Measurements from ENCODE around the gene SNRNP27. TPM values are rescaled to one million over a fixed set of nuclear protein-coding genes. Genes with fewer than 3 reads are reported as not detected.

Gene SNRNP27
- total RNA-seq, 1 experiment from 2014 or later = 47.1 TPM

DNA sequence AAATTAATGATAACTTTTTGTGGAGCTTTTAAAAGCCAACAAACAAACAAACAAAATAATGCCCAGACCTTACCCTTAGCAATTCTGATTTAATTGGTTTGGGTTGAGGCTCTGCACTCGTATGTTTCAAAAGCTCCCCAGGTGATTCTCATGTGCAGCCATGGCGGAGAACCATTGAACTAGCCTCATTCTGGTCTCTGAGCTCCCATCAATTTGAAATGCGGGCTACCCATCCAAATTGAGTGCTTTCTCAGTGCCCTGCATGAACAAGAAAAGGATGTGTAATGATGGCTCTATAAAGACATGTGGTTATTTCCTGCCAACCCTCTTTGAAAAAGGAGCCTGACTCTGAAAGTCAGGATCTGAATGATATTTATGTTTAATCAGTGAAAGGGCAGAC lies 29.4 kb downstream of the SNRNP27 start:
- no peak overlapping the region for H3K9ac ChIP-seq (ENCODE audit: extremely low read depth, insufficient read length, low read length)
- no peaks in the 10 kb centered on the region for H3K79me1 ChIP-seq (ENCODE audit: insufficient read depth, low read depth, low read length, poor library complexity, severe bottlenecking)
- H3K4me3 Mint-ChIP-seq = no peak overlapping the region
- H2BK20ac ChIP-seq (ENCODE audit: low read depth, low read length, poor library complexity, severe bottlenecking) = no peak overlapping the region
- no peak overlapping the region for H2AK5ac ChIP-seq (ENCODE audit: insufficient read length, low read length)
- no peak overlapping the region for H3K4ac ChIP-seq (ENCODE audit: low read depth, low read length)
- whole genome bisulfite sequencing (ENCODE audit: extremely low coverage, insufficient read length, low lambda C conversion rate) = no CpG with 5 or more reads among the region's 3 CpGs
- no peaks in the 10 kb centered on the region for H3K23me2 ChIP-seq (ENCODE audit: insufficient read length, low read depth, low read length, poor library complexity, severe bottlenecking)
- TF ChIP-seq, protein P1, sequence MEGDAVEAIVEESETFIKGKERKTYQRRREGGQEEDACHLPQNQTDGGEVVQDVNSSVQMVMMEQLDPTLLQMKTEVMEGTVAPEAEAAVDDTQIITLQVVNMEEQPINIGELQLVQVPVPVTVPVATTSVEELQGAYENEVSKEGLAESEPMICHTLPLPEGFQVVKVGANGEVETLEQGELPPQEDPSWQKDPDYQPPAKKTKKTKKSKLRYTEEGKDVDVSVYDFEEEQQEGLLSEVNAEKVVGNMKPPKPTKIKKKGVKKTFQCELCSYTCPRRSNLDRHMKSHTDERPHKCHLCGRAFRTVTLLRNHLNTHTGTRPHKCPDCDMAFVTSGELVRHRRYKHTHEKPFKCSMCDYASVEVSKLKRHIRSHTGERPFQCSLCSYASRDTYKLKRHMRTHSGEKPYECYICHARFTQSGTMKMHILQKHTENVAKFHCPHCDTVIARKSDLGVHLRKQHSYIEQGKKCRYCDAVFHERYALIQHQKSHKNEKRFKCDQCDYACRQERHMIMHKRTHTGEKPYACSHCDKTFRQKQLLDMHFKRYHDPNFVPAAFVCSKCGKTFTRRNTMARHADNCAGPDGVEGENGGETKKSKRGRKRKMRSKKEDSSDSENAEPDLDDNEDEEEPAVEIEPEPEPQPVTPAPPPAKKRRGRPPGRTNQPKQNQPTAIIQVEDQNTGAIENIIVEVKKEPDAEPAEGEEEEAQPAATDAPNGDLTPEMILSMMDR (conservative IDR thresholded peaks at IDR 0.05) = no peak
- no peaks in the 10 kb centered on the region for H3K9me3 Mint-ChIP-seq
- no peak overlapping the region for H3K14ac ChIP-seq (ENCODE audit: insufficient read depth, low read length)
- no peak overlapping the region for H3K18ac ChIP-seq (ENCODE audit: insufficient read length, low read depth, low read length)
- no peaks in the 10 kb centered on the region for H3K79me2 ChIP-seq (ENCODE audit: insufficient read depth, low read length)
- H3K9me3 ChIP-seq (ENCODE audit: control insufficient read depth, low read depth, low read length) = no peaks in the 10 kb centered on the region
- H2AFZ ChIP-seq (ENCODE audit: low read length) = no peak overlapping the region
- H3K27me3 Mint-ChIP-seq (ENCODE audit: low read depth) = no peaks in the 10 kb centered on the region
- H3K27me3 ChIP-seq (ENCODE audit: insufficient read depth, low read length) = no peaks in the 10 kb centered on the region
- no peak overlapping the region for H3K56ac ChIP-seq (ENCODE audit: insufficient read length, low read depth, low read length)
- no peaks in the 10 kb centered on the region for H4K20me1 ChIP-seq (ENCODE audit: control insufficient read depth, insufficient read depth, insufficient read length)
- H3K27ac ChIP-seq (ENCODE audit: insufficient read length, low read depth, low read length) = no peak overlapping the region
- no peak overlapping the region for H2BK12ac ChIP-seq (ENCODE audit: insufficient read length, low read depth, low read length)
- H4K91ac ChIP-seq (ENCODE audit: insufficient read length, low read depth, low read length) = no peak overlapping the region
- H2BK15ac ChIP-seq (ENCODE audit: low read depth, low read length) = no peak overlapping the region
- no peak overlapping the region for H2BK5ac ChIP-seq (ENCODE audit: insufficient read length, low read length)
- no peak overlapping the region for H3T11ph ChIP-seq (ENCODE audit: low read length)
- H2BK120ac ChIP-seq (ENCODE audit: low read depth, low read length, poor library complexity, severe bottlenecking) = no peak overlapping the region
- no peak overlapping the region for H4K5ac ChIP-seq (ENCODE audit: insufficient read length, low read depth, low read length)
- H3K4me1 ChIP-seq (ENCODE audit: insufficient read depth, low read length) = no peaks in the 10 kb centered on the region
- no peak overlapping the region for H4K8ac ChIP-seq (replicated peaks; ENCODE audit: insufficient read length, low read depth, low read length)
- no peak for DNase-seq
- no peak overlapping the region for H3K4me2 ChIP-seq (ENCODE audit: insufficient read depth, insufficient read length, low read length)
- H3K27ac Mint-ChIP-seq = no peak overlapping the region; a peak in 1 of 7 replicates
- peaks cover 0 to 3% (median 0%) of the 10 kb centered on the region in 3 experiments; a peak in 1 of 7 replicates for H3K36me3 Mint-ChIP-seq (ENCODE audit: insufficient read depth in 1 of 3, low read depth in 3 of 3)
- no peak overlapping the region for H3K23ac ChIP-seq (ENCODE audit: insufficient read length, low read depth, low read length)
- H3K4me1 Mint-ChIP-seq = peaks cover 5 to 6% of the 10 kb centered on the region in 2 experiments; a peak in 3 of 4 replicates

Data from H9 (cell line).